WTC11 (cell line): ENCODE measurements around the gene MALAT1. TPM values are rescaled to one million over a fixed set of nuclear protein-coding genes. Genes with fewer than 3 reads are reported as not detected.

Source experiments
- ATAC-seq: fragments of 200-7000 bp; cut with Tn5 transposase; 2 replicates; pipeline ENCODE4 v1.10.0; 2021; ENCODE audit warnings: mild to moderate bottlenecking, moderate library complexity
- CTCF ChIA-PET: fragments of 300-600 bp; sonication (Branson Sonifier 250); formaldehyde crosslinking; loops from one replicate; lab custom pipeline; 2021; ENCODE audit warnings: antibody characterized with exemption; lab: Charles Lee
- POLR2A ChIA-PET: fragments of 350-600 bp; sonication (Branson Sonifier 250); formaldehyde crosslinking; loops from one replicate; lab custom pipeline; 2021; ENCODE audit warnings: antibody characterized with exemption; lab: Charles Lee
- DNase-seq: peaks from one replicate; pipeline ENCODE4 v3.0.0; 2021; ENCODE audit warnings: low spot score
- H3K27ac Mint-ChIP-seq: 2 replicates; pipeline ENCODE4 v1.8.0; 2021; ENCODE audit warnings: mixed read lengths
- H3K27me3 Mint-ChIP-seq: 2 replicates; pipeline ENCODE4 v1.8.0; 2021; ENCODE audit warnings: low read depth, mild to moderate bottlenecking, moderate library complexity, mixed read lengths
- H3K36me3 Mint-ChIP-seq: 2 replicates; pipeline ENCODE4 v1.8.0; 2021; ENCODE audit warnings: mixed read lengths
- H3K4me1 Mint-ChIP-seq: 2 replicates; pipeline ENCODE4 v1.8.0; 2022; ENCODE audit warnings: mixed read lengths
- H3K4me3 Mint-ChIP-seq: 2 replicates; pipeline ENCODE4 v1.8.0; 2021; ENCODE audit warnings: mild to moderate bottlenecking, moderate library complexity, mixed read lengths
- H3K9me3 Mint-ChIP-seq: 2 replicates; pipeline ENCODE4 v1.8.0; 2021; ENCODE audit warnings: mixed read lengths
- ESRRA ChIP-seq: sonication (generic); formaldehyde crosslinking; IDR thresholded peaks from 2 replicates; pipeline ENCODE4 v1.8.1; 2022; ENCODE audit warnings: mild to moderate bottlenecking, missing genetic modification reagents, borderline replicate concordance
- JUN ChIP-seq: sonication (generic); formaldehyde crosslinking; IDR thresholded peaks from 2 replicates; pipeline ENCODE4 v1.8.0; 2023; ENCODE audit warnings: mild to moderate bottlenecking, missing genetic modification reagents
- MYBL2 ChIP-seq: sonication (generic); formaldehyde crosslinking; IDR thresholded peaks from 2 replicates; pipeline ENCODE4 v1.8.1; 2023; ENCODE audit warnings: mild to moderate bottlenecking, moderate library complexity, missing genetic modification reagents
- TP53 ChIP-seq: sonication (generic); formaldehyde crosslinking; IDR thresholded peaks from 2 replicates; pipeline ENCODE4 v1.8.1; 2023; ENCODE audit warnings: mild to moderate bottlenecking, missing genetic modification reagents
- ZNF263 ChIP-seq: sonication (generic); formaldehyde crosslinking; IDR thresholded peaks from 2 replicates; pipeline ENCODE4 v1.8.1; 2022; ENCODE audit warnings: low read depth, mild to moderate bottlenecking, moderate library complexity, missing genetic modification reagents
- ZNF423 ChIP-seq: fragments of 250-450 bp; sonication (Bioruptor Pico); IDR thresholded peaks from 2 replicates; pipeline ENCODE4 v2.1.2; 2022; ENCODE audit warnings: mild to moderate bottlenecking, moderate library complexity
- total RNA-seq: library from RNA; stranded (reverse); gene quantifications from 3 replicates; pipeline ENCODE4 v1.2.3, GENCODE V29; 2021
- TF ChIP-seq, protein P1 (sequence below): sonication (generic); formaldehyde crosslinking; IDR thresholded peaks from 2 replicates; pipeline ENCODE4 v1.8.0; 2023; ENCODE audit warnings: missing genetic modification reagents, mild to moderate bottlenecking, borderline replicate concordance
- TF ChIP-seq, protein P2 (sequence below): sonication (generic); formaldehyde crosslinking; IDR thresholded peaks from 2 replicates; pipeline ENCODE4 v1.8.0; 2023; ENCODE audit warnings: missing genetic modification reagents
- TF ChIP-seq, protein P3 (sequence below): sonication (generic); formaldehyde crosslinking; IDR thresholded peaks from 2 replicates; pipeline ENCODE4 v1.8.1; 2023; ENCODE audit warnings: mild to moderate bottlenecking, missing genetic modification reagents, moderate library complexity
- TF ChIP-seq, protein P4 (sequence below): fragments of 250-450 bp; sonication (Bioruptor Pico); IDR thresholded peaks from 2 replicates; pipeline ENCODE4 v1.8.0; 2021; ENCODE audit warnings: mild to moderate bottlenecking
- TF ChIP-seq, protein P5 (sequence below): sonication (generic); formaldehyde crosslinking; IDR thresholded peaks from 2 replicates; pipeline ENCODE4 v1.8.1; 2023; ENCODE audit warnings: mild to moderate bottlenecking, moderate library complexity, missing genetic modification reagents
- TF ChIP-seq, protein P6 (sequence below): sonication (generic); formaldehyde crosslinking; IDR thresholded peaks from 2 replicates; pipeline ENCODE4 v1.8.1; 2022; ENCODE audit warnings: low read depth, missing genetic modification reagents, borderline replicate concordance
- TF ChIP-seq, protein P7 (sequence below): sonication (generic); formaldehyde crosslinking; conservative IDR thresholded peaks from 2 replicates; pipeline ENCODE4 v1.8.1; 2023; ENCODE audit warnings: mild to moderate bottlenecking, low read depth, missing genetic modification reagents, moderate library complexity

MALAT1 gene
- total RNA-seq, 1 experiment from 2014 or later: 1,830 TPM

DNA sequence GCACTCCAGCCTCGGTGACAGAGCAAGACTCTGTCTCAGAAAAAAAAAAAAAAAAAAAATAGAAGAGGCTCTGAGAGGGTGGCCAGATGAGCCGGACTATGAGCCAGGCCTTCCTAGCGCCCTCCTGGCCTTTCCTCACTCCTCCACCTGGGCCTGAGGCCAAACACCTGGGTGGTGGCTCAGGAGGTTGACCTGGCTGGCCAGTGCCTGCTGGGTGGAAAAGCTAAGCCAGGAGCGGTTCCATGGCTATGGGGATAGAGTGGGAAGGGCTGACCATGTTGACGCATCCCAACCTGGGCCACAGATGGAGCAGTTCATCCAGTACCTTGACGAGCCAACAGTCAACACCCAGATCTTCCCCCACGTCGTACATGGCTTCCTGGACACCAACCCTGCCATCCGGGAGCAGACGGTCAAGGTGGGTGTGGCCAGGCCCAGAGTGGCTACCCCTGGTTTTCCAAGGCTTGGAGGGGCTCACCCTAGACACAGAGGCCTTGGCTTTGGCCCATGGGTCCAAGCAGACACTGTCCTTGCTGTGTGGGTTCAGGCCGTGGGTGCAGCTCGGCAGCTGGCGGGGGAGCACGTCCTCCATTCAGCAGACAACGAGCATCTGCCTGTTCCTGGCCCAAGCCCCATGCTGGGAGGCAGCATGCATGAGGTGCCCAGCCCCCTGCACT, 33.7 kb downstream of the MALAT1 start:
- ATAC-seq (no peak), DNase-seq (no peak)
- TF ChIP-seq, protein P1, sequence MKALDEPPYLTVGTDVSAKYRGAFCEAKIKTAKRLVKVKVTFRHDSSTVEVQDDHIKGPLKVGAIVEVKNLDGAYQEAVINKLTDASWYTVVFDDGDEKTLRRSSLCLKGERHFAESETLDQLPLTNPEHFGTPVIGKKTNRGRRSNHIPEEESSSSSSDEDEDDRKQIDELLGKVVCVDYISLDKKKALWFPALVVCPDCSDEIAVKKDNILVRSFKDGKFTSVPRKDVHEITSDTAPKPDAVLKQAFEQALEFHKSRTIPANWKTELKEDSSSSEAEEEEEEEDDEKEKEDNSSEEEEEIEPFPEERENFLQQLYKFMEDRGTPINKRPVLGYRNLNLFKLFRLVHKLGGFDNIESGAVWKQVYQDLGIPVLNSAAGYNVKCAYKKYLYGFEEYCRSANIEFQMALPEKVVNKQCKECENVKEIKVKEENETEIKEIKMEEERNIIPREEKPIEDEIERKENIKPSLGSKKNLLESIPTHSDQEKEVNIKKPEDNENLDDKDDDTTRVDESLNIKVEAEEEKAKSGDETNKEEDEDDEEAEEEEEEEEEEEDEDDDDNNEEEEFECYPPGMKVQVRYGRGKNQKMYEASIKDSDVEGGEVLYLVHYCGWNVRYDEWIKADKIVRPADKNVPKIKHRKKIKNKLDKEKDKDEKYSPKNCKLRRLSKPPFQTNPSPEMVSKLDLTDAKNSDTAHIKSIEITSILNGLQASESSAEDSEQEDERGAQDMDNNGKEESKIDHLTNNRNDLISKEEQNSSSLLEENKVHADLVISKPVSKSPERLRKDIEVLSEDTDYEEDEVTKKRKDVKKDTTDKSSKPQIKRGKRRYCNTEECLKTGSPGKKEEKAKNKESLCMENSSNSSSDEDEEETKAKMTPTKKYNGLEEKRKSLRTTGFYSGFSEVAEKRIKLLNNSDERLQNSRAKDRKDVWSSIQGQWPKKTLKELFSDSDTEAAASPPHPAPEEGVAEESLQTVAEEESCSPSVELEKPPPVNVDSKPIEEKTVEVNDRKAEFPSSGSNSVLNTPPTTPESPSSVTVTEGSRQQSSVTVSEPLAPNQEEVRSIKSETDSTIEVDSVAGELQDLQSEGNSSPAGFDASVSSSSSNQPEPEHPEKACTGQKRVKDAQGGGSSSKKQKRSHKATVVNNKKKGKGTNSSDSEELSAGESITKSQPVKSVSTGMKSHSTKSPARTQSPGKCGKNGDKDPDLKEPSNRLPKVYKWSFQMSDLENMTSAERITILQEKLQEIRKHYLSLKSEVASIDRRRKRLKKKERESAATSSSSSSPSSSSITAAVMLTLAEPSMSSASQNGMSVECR: no peak
- TF ChIP-seq, protein P2, sequence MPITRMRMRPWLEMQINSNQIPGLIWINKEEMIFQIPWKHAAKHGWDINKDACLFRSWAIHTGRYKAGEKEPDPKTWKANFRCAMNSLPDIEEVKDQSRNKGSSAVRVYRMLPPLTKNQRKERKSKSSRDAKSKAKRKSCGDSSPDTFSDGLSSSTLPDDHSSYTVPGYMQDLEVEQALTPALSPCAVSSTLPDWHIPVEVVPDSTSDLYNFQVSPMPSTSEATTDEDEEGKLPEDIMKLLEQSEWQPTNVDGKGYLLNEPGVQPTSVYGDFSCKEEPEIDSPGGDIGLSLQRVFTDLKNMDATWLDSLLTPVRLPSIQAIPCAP (CRISPR knock-in tag): no peak
- no peak for TF ChIP-seq TP53 (CRISPR knock-in tag)
- TF ChIP-seq, protein P3, sequence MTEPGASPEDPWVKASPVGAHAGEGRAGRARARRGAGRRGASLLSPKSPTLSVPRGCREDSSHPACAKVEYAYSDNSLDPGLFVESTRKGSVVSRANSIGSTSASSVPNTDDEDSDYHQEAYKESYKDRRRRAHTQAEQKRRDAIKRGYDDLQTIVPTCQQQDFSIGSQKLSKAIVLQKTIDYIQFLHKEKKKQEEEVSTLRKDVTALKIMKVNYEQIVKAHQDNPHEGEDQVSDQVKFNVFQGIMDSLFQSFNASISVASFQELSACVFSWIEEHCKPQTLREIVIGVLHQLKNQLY (CRISPR knock-in tag): no peak
- TF ChIP-seq, protein P4, sequence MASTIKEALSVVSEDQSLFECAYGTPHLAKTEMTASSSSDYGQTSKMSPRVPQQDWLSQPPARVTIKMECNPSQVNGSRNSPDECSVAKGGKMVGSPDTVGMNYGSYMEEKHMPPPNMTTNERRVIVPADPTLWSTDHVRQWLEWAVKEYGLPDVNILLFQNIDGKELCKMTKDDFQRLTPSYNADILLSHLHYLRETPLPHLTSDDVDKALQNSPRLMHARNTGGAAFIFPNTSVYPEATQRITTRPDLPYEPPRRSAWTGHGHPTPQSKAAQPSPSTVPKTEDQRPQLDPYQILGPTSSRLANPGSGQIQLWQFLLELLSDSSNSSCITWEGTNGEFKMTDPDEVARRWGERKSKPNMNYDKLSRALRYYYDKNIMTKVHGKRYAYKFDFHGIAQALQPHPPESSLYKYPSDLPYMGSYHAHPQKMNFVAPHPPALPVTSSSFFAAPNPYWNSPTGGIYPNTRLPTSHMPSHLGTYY: no peak
- TF ChIP-seq ZNF423: no peak
- TF ChIP-seq MYBL2 (CRISPR knock-in tag): no peak
- TF ChIP-seq JUN (CRISPR knock-in tag): no peak
- TF ChIP-seq, protein P5, sequence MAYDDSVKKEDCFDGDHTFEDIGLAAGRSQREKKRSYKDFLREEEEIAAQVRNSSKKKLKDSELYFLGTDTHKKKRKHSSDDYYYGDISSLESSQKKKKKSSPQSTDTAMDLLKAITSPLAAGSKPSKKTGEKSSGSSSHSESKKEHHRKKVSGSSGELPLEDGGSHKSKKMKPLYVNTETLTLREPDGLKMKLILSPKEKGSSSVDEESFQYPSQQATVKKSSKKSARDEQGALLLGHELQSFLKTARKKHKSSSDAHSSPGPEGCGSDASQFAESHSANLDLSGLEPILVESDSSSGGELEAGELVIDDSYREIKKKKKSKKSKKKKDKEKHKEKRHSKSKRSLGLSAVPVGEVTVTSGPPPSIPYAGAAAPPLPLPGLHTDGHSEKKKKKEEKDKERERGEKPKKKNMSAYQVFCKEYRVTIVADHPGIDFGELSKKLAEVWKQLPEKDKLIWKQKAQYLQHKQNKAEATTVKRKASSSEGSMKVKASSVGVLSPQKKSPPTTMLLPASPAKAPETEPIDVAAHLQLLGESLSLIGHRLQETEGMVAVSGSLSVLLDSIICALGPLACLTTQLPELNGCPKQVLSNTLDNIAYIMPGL (CRISPR knock-in tag): no peak
- no peak for TF ChIP-seq ESRRA (CRISPR knock-in tag)
- TF ChIP-seq, protein P6, sequence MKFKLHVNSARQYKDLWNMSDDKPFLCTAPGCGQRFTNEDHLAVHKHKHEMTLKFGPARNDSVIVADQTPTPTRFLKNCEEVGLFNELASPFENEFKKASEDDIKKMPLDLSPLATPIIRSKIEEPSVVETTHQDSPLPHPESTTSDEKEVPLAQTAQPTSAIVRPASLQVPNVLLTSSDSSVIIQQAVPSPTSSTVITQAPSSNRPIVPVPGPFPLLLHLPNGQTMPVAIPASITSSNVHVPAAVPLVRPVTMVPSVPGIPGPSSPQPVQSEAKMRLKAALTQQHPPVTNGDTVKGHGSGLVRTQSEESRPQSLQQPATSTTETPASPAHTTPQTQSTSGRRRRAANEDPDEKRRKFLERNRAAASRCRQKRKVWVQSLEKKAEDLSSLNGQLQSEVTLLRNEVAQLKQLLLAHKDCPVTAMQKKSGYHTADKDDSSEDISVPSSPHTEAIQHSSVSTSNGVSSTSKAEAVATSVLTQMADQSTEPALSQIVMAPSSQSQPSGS (CRISPR knock-in tag): no peak
- TF ChIP-seq, protein P7, sequence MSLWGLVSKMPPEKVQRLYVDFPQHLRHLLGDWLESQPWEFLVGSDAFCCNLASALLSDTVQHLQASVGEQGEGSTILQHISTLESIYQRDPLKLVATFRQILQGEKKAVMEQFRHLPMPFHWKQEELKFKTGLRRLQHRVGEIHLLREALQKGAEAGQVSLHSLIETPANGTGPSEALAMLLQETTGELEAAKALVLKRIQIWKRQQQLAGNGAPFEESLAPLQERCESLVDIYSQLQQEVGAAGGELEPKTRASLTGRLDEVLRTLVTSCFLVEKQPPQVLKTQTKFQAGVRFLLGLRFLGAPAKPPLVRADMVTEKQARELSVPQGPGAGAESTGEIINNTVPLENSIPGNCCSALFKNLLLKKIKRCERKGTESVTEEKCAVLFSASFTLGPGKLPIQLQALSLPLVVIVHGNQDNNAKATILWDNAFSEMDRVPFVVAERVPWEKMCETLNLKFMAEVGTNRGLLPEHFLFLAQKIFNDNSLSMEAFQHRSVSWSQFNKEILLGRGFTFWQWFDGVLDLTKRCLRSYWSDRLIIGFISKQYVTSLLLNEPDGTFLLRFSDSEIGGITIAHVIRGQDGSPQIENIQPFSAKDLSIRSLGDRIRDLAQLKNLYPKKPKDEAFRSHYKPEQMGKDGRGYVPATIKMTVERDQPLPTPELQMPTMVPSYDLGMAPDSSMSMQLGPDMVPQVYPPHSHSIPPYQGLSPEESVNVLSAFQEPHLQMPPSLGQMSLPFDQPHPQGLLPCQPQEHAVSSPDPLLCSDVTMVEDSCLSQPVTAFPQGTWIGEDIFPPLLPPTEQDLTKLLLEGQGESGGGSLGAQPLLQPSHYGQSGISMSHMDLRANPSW (CRISPR knock-in tag): no peak
- no peak for TF ChIP-seq ZNF263
- no peaks in the 10 kb centered on the region for H3K4me1 Mint-ChIP-seq
- peaks cover 22% of the 10 kb centered on the region for H3K36me3 Mint-ChIP-seq
- POLR2A ChIA-PET: no interaction called here
- no peaks in the 10 kb centered on the region for H3K9me3 Mint-ChIP-seq
- H3K27ac Mint-ChIP-seq: no peak overlapping the region
- 0 out of 2 replicates have a peak, but pooled peaks cover under 1% of the 10 kb centered on the region for H3K27me3 Mint-ChIP-seq
- H3K4me3 Mint-ChIP-seq: no peak overlapping the region
- CTCF ChIA-PET: interaction anchor here (0.9 kb wide), 1 partner anchor 53 kb away, joined by 3 read pairs; no protein-coding TSS in a partner anchor
